ENCODE measurements around the gene LMBR1L.
"Not testable (repeated sequence)": the region's sequence is repeated elsewhere in the genome, so short reads cannot be mapped to it uniquely, and the experiment has no call there.

LMBR1L gene

GRCh38 chr12:49069507-49070346 lies 40.9 kb downstream of the LMBR1L start, which contains the start of gene RHEBL1:
Gene RHEBL1, minus strand, starts transcription at chr12:49069979. Its CDS starts 194 bp downstream, at chr12:49069785.
- H3K9me3 ChIP-seq (ENCODE audit: insufficient read depth, low read depth, low read length): no peaks in the 10 kb centered on the region
- H3K27me3 ChIP-seq (ENCODE audit: insufficient read depth, low read length): peaks cover 23% of the 10 kb centered on the region
- peaks cover 2% of the 10 kb centered on the region; the same call in 1 of the 2 replicates for H3K36me3 ChIP-seq (ENCODE audit: insufficient read depth, low read depth, low read length)
- peak within 1 kb of the TSS; percentile 40; the same call in 1 of the 2 replicates for H3K9ac ChIP-seq (ENCODE audit: low read depth, low read length)
- H3K4me3 ChIP-seq (ENCODE audit: low read length): peak within 1 kb of the TSS; percentile 80
- H3K27ac ChIP-seq (ENCODE audit: low read length): no peak within 1 kb of the TSS
- 0 out of 2 replicates have a peak, but pooled peaks cover 2% of the 10 kb centered on the region for H3K4me1 ChIP-seq (ENCODE audit: insufficient read depth, low read length)

DNA sequence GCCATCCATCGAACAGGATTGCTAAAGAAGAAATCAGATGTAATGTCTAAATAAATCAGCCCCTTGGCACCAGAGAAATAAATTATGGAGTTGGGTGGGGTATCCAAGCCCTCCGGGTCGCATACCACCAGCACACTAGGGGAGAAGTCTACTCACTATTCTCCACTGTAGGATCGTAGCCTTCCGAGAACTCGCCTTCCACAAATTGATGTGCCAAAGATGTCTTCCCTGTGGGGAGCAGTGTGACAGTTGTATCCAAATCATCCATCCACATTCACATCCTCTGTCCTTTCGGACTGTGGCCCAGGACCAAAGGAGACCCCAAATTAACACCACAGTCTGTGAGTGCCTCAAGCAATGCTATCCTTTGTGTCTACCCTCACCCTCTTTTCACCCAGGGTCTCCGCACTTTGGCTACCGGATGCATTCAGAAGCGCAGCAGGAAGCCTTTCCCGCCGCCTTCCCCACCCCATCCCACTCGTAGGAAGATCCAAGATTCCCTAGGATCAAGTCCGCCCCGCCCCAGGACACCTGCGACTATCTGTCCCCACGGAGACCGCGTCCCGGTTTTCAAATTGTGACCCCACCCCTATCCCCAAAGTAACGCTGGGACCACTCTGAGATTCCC lies 41.7 kb downstream of the LMBR1L start:
- H3K9me3 ChIP-seq (ENCODE audit: insufficient read depth, low read depth, low read length): no peaks in the 10 kb centered on the region
- peaks cover 3% of the 10 kb centered on the region; the same call in 1 of the 2 replicates for H3K36me3 ChIP-seq (ENCODE audit: insufficient read depth, low read depth, low read length)
- H3K4me3 ChIP-seq (ENCODE audit: low read length): peak overlapping the region; percentile 80
- no peak overlapping the region for H3K27ac ChIP-seq (ENCODE audit: low read length)
- H3K27me3 ChIP-seq (ENCODE audit: insufficient read depth, low read length): peaks cover 23% of the 10 kb centered on the region
- H3K9ac ChIP-seq (ENCODE audit: low read depth, low read length): peak overlapping the region; percentile 40; the same call in 1 of the 2 replicates
- H3K4me1 ChIP-seq (ENCODE audit: insufficient read depth, low read length): 0 out of 2 replicates have a peak, but pooled peaks cover 2% of the 10 kb centered on the region

DNA sequence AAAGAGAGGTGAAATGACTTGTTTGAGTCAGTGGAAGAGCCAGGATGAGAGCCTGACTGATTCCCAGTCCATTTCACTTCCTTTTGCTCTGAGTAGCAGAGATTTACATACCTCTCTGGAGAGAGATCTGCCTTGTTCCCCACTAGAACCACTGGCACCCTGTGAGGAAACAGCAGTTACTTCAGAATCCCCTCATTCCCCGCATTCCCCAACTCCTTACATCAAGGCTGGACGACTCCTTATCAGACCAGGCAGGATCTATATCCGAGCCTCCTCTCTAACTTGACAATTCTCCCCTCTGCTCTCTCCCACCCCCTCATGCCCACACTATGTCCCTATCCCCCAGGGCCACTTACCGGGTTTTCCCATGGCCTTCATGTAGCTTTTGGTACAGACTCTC lies 44.5 kb downstream of the LMBR1L start:
- H3K9me3 ChIP-seq (ENCODE audit: insufficient read depth, low read depth, low read length): no peaks in the 10 kb centered on the region
- 0 out of 2 replicates have a peak, but pooled peaks cover 2% of the 10 kb centered on the region for H3K4me1 ChIP-seq (ENCODE audit: insufficient read depth, low read length)
- H3K9ac ChIP-seq (ENCODE audit: low read depth, low read length): no peak overlapping the region
- H3K27ac ChIP-seq (ENCODE audit: low read length): no peak overlapping the region
- H3K36me3 ChIP-seq (ENCODE audit: insufficient read depth, low read depth, low read length): peaks cover 3% of the 10 kb centered on the region; the same call in 1 of the 2 replicates
- H3K27me3 ChIP-seq (ENCODE audit: insufficient read depth, low read length): peaks cover 18% of the 10 kb centered on the region
- no peak overlapping the region for H3K4me3 ChIP-seq (ENCODE audit: low read length)

DNA sequence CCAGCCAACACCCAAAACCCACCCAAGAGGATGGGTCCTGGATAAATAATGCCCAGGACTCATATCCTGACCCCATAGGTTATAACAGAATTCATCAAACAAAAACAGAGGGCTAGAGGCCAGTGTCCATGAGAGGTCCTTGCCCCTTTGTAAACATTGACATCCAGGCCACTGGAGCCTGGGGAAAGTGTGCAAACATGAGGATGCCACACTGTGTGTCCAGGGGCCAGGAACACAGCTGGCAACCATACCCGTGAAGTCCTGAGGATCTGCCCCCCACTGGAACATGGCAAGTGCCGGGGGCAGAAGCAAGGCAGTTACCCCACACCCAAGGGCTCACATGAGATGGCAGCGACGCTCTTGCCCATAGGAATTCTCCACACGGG lies 45.9 kb downstream of the LMBR1L start:
- Histone ChIP-seq H3K4me1 (ENCODE audit: insufficient read depth, low read length) (no peaks in the 10 kb centered on the region), H3K27ac (ENCODE audit: low read length) (no peak overlapping the region), H3K36me3 (ENCODE audit: insufficient read depth, low read depth, low read length) (peaks cover 3% of the 10 kb centered on the region; the same call in 1 of the 2 replicates), H3K9me3 (ENCODE audit: insufficient read depth, low read depth, low read length) (no peaks in the 10 kb centered on the region), H3K4me3 (ENCODE audit: low read length) (no peak overlapping the region), H3K9ac (ENCODE audit: low read depth, low read length) (no peak overlapping the region), H3K27me3 (ENCODE audit: insufficient read depth, low read length) (peaks cover 16% of the 10 kb centered on the region)

DNA sequence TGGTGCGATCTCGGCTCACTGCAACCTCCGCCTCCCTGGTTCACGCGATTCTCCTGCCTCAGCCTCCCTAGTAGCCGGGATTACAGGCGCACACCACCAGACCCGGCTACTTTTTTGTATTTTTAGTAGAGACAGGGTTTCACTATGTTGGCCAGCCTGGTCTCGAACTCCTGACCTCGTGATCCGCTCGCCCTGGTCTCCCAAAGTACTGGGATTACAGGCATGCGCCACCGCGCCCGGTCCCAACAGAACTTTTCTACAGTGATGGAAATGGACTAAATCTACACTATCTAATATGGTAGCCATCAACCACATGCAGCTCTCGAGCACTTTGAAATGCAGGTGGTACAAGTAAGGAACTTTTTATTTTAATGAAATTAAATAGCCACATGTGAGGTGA lies 48.7 kb downstream of the LMBR1L start:
- H3K27me3 ChIP-seq (ENCODE audit: insufficient read depth, low read length); H3K4me3 ChIP-seq (ENCODE audit: low read length); H3K9me3 ChIP-seq (ENCODE audit: insufficient read depth, low read depth, low read length); H3K36me3 ChIP-seq (ENCODE audit: insufficient read depth, low read depth, low read length); H3K9ac ChIP-seq (ENCODE audit: low read depth, low read length); H3K4me1 ChIP-seq (ENCODE audit: insufficient read depth, low read length); H3K27ac ChIP-seq (ENCODE audit: low read length): not testable (repeated sequence)

DNA sequence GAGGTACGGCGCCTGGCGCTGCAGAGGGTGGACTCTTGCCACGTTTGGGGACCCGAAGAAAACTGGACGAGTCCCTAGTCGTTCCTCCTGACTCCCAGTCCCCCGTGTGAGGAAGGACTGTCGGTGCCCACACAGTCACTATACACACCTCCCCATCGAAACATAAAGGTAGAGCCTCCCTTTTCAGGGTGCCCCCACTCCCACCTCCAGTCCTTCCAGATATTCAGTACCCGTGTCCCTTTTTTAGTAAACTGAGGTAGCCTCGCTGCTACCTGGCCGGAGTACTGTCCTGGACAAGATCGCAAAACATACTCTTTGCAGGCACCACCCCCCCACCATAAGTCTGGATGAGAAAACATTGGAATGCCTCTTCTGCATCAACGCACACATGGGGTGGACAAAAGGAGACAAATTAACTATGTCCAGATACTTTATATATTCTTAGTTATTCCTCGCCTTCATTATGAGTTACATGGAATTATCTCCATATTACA lies 49.4 kb downstream of the LMBR1L start:
- peak overlapping the region; percentile 89 for H3K4me3 ChIP-seq (ENCODE audit: low read length)
- peaks cover 8% of the 10 kb centered on the region; the same call in 1 of the 2 replicates for H3K4me1 ChIP-seq (ENCODE audit: insufficient read depth, low read length)
- H3K9ac ChIP-seq (ENCODE audit: low read depth, low read length): peak overlapping the region; percentile 98; the same call in 1 of the 2 replicates
- H3K36me3 ChIP-seq (ENCODE audit: insufficient read depth, low read depth, low read length): peaks cover 3% of the 10 kb centered on the region; the same call in 1 of the 2 replicates
- H3K9me3 ChIP-seq (ENCODE audit: insufficient read depth, low read depth, low read length): no peaks in the 10 kb centered on the region
- H3K27ac ChIP-seq (ENCODE audit: low read length): peak overlapping the region; percentile 94
- no peaks in the 10 kb centered on the region for H3K27me3 ChIP-seq (ENCODE audit: insufficient read depth, low read length)

GRCh38 chr12:49060237-49061156 lies 50.1 kb downstream of the LMBR1L start, which contains the start of gene KMT2D:
Gene KMT2D, minus strand, starts transcription at chr12:49060794. Its CDS starts 5,470 bp downstream, at chr12:49055324.
- H3K9me3 ChIP-seq (ENCODE audit: insufficient read depth, low read depth, low read length): no peaks in the 10 kb centered on the region
- H3K27me3 ChIP-seq (ENCODE audit: insufficient read depth, low read length): no peaks in the 10 kb centered on the region
- H3K36me3 ChIP-seq (ENCODE audit: insufficient read depth, low read depth, low read length): peaks cover 7% of the 10 kb centered on the region
- H3K4me1 ChIP-seq (ENCODE audit: insufficient read depth, low read length): peaks cover 15% of the 10 kb centered on the region
- peak within 1 kb of the TSS; percentile 89 for H3K4me3 ChIP-seq (ENCODE audit: low read length)
- peak within 1 kb of the TSS; percentile 94 for H3K27ac ChIP-seq (ENCODE audit: low read length)
- peak within 1 kb of the TSS; percentile 98 for H3K9ac ChIP-seq (ENCODE audit: low read depth, low read length)

DNA sequence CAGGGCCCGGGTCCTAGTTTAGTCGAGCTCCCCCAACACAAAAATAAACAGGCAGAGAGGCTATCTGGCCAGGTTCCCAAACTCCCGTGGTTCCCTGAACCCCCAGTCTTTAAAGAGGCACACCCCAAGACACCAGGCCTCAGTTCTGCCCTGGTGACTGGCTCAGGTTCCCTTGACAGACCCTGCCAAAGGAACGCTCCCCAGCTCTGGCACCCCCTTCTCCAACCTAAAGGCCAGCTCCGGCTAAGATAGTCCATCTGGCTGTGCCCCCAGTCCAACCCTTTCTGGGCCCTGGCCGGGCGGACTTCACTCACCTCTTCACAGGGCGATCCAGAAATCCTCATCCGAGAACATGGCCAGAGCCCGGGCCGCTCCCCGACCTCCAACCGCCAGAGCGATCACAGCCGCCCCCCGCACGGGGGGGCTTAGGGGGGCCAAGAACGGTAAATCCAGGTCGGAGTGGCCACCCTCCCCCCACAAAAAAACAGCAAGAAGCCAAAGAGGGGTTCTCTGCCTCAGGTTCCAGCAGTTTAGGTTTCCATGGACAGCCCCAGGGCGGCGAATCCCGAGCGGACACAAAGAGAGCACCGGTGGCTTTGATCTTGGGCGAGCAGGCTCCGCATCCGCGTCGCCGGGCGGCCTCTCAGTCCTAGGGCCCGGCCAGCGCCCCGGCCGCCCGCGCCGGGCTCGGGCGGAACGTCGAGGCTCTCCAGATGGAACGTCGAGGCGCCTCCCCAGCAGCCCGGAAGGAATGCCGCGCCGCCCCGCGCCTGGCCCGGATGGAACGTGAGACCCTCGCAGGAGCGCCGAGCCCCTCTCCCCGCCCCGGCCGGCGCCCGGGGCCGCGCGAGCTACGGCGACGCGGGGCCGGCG lies 51.1 kb downstream of the LMBR1L start:
- H3K36me3 ChIP-seq (ENCODE audit: insufficient read depth, low read depth, low read length): peaks cover 14% of the 10 kb centered on the region
- peaks cover 17% of the 10 kb centered on the region for H3K4me1 ChIP-seq (ENCODE audit: insufficient read depth, low read length)
- peak overlapping the region; percentile 94 for H3K27ac ChIP-seq (ENCODE audit: low read length)
- no peaks in the 10 kb centered on the region for H3K27me3 ChIP-seq (ENCODE audit: insufficient read depth, low read length)
- H3K9me3 ChIP-seq (ENCODE audit: insufficient read depth, low read depth, low read length): no peaks in the 10 kb centered on the region
- H3K4me3 ChIP-seq (ENCODE audit: low read length): peak overlapping the region; percentile 89
- peak overlapping the region; percentile 98 for H3K9ac ChIP-seq (ENCODE audit: low read depth, low read length)

GRCh38 chr12:49059045-49059298 lies 51.7 kb downstream of the LMBR1L start:
- Histone ChIP-seq H3K9me3 (ENCODE audit: insufficient read depth, low read depth, low read length) (no peaks in the 10 kb centered on the region), H3K27ac (ENCODE audit: low read length) (no peak overlapping the region), H3K36me3 (ENCODE audit: insufficient read depth, low read depth, low read length) (peaks cover 19% of the 10 kb centered on the region), H3K4me1 (ENCODE audit: insufficient read depth, low read length) (peaks cover 17% of the 10 kb centered on the region), H3K9ac (ENCODE audit: low read depth, low read length) (peak overlapping the region; percentile 98; the same call in 1 of the 2 replicates), H3K4me3 (ENCODE audit: low read length) (peak overlapping the region; percentile 89), H3K27me3 (ENCODE audit: insufficient read depth, low read length) (no peaks in the 10 kb centered on the region)

- H3K4me3 ChIP-seq (ENCODE audit: low read length): peak overlapping the region; percentile 89
- H3K9me3 ChIP-seq (ENCODE audit: insufficient read depth, low read depth, low read length): no peaks in the 10 kb centered on the region
- peaks cover 17% of the 10 kb centered on the region for H3K4me1 ChIP-seq (ENCODE audit: insufficient read depth, low read length)
- peaks cover 24% of the 10 kb centered on the region for H3K36me3 ChIP-seq (ENCODE audit: insufficient read depth, low read depth, low read length)
- H3K27me3 ChIP-seq (ENCODE audit: insufficient read depth, low read length): no peaks in the 10 kb centered on the region
- H3K9ac ChIP-seq (ENCODE audit: low read depth, low read length): peak overlapping the region; percentile 98; the same call in 1 of the 2 replicates
- no peak overlapping the region for H3K27ac ChIP-seq (ENCODE audit: low read length)
These were observed 52.1 kb downstream of the LMBR1L start for GRCh38 chr12:49058366-49059044.
